Measurements from ENCODE around the gene MAMDC2.

MAMDC2 gene

DNA sequence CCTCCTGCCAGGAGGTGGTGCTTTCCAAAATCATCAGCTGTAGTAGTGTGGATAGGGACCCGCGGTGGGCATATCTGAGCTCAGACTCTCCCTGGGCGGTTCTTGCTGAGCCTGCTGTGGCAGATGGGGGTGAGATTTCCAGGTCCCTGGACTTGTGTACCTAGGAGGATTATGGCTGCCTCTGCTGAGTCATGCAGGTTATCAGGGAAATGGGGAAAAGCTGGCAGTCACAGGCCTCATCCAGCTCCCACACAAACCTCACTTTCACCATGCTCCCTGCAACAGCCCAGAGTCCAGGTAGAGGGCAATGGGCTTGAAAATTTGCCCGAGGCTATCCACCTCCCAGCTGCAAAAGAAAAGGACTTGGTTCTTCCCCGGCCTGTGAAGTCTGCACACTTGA lies 23.4 kb upstream of the MAMDC2 start:
- TF ChIP-seq, protein P1, sequence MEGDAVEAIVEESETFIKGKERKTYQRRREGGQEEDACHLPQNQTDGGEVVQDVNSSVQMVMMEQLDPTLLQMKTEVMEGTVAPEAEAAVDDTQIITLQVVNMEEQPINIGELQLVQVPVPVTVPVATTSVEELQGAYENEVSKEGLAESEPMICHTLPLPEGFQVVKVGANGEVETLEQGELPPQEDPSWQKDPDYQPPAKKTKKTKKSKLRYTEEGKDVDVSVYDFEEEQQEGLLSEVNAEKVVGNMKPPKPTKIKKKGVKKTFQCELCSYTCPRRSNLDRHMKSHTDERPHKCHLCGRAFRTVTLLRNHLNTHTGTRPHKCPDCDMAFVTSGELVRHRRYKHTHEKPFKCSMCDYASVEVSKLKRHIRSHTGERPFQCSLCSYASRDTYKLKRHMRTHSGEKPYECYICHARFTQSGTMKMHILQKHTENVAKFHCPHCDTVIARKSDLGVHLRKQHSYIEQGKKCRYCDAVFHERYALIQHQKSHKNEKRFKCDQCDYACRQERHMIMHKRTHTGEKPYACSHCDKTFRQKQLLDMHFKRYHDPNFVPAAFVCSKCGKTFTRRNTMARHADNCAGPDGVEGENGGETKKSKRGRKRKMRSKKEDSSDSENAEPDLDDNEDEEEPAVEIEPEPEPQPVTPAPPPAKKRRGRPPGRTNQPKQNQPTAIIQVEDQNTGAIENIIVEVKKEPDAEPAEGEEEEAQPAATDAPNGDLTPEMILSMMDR (conservative IDR thresholded peaks at IDR 0.05) = no peak
- no peak overlapping the region for H3K27ac ChIP-seq

DNA sequence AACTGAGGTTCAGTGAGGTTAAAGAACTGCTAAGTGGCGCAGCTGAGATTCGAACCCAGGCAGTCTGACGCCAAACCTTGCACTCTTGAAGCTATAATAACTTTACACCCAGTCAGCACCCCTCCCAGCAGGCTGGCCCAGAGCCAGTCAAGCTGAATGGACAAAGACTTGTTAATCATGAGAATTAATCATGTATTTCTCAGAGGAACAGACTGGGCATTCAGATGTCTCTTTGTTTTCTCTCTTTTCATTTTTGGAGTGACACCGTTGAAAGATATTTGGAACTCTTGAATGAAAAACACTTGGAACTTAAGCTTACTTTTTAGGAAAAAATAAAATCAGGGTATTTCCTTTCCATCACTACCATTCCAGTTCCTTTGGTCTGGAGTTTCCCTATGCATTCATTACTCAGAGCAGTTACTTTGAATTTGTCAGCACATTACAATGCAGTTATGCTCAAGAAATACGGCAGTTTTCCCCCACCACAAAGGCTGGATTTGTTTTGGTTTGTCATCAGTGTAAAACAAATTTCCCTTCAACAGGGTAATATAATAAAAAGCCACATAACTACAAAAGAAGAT lies 22.6 kb upstream of the MAMDC2 start:
- no peak overlapping the region for H3K27ac ChIP-seq

DNA sequence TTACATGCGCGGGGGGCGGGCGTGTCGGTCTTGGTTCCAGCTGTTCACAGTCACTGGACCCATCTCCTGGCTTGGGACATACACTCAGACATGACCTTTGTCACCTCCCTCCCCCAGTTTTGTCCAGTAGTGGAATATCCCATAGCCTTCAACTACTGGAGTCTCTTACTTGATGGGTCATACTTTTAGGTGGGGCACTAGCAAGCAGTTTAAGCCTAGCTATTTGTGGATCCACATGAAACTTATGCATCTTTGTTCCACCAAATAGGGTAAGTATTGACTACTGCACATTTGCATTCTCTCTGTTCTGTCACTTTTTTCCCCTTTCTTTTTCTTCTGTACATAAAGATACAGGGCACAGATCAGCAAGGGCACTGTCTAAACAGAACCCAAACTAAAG lies 15.4 kb upstream of the MAMDC2 start:
- H3K27ac ChIP-seq = no peak overlapping the region
- TF ChIP-seq, protein P1 (conservative IDR thresholded peaks at IDR 0.05) = no peak

More for the DNA sequence above, 22.6 kb upstream of the MAMDC2 start:
- TF ChIP-seq, protein P1 (conservative IDR thresholded peaks at IDR 0.05) = no peak

DNA sequence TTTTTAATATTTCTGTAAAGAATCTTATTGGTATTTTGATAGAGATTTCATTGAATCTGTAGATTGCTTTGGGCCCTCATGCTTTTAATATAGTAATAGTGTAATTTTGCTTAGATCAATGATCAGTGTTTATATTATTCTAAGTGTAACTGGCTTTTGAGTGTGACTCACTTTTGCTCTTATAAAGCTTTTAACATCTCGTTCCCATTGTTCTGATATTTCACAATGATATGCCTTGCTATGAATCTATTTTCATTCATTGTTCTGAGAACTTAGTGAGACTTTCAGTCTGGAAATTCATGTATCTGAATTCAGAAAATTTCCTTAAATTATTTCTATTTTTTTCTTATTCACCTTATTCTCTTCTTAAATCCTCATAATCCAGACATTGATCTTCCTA lies 13.5 kb upstream of the MAMDC2 start:
- no peak overlapping the region for H3K27ac ChIP-seq
- TF ChIP-seq, protein P1 (conservative IDR thresholded peaks at IDR 0.05) = no peak

DNA sequence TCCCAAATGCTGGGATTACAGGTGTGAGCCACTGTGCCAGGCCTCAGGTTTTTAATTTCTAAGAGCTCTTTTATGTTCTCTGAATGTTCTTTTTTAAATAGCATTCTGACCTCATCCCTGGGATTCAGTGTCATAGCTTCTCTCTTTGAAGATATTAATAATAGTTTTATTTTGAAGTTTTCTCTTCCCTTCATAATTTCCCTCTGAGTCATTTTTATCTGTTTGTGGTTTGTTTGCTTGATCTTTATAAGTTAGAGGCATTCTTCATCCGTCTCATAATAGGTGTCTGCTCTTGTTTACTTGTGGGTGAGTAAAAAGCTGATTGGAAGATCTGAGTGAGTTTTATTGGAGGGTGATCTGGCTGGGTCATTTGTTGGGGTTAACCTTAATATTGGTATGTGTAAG lies 12.5 kb upstream of the MAMDC2 start:
- no peak overlapping the region for H3K27ac ChIP-seq
- TF ChIP-seq, protein P1 (conservative IDR thresholded peaks at IDR 0.05) = no peak

DNA sequence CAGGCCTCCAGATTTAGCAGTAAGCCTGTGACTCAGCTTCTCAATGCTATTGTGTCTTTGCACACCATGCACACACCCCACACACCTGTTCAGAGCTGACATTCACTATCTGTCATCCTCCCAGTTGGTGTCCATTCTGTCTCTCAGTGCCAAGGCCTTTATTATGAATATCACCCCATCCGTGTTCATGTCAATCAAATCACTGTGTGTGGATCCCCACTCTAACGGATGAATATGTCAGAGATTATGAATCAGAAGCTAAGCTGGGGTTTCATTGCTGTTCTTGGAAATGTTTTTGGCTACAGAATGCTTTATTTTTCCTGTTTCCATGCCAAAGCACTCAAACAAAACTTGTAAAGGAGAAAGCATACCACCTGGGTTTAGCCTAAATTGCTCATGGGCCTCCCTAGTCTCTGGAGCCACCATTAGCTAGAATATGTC lies 9.4 kb upstream of the MAMDC2 start:
- no peak overlapping the region for H3K27ac ChIP-seq
- TF ChIP-seq, protein P1 (conservative IDR thresholded peaks at IDR 0.05) = no peak

DNA sequence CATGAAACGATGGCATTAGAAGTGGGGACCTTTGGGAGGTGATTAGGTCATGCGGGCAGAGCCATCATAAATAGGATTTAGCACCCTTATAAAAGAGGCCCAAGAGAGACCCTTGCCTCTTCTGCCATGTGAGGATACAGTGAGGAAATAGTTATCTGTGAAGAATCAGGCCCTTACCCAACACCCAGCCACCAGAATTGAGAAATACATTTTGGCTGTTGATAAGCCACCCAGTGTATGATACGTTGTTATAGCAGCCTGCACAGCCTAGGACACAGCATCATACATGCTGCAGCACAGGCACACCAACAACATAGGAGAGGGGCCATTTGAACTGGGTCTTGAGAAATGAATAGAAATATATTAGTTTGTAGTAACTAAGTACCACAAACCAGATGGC lies 8.0 kb upstream of the MAMDC2 start:
- TF ChIP-seq, protein P1 (conservative IDR thresholded peaks at IDR 0.05) = no peak
- no peak overlapping the region for H3K27ac ChIP-seq

Data from VCaP (cell line).